PC-3 (cell line): ENCODE results near the gene VSIG8. TPM values are rescaled to one million over a fixed set of nuclear protein-coding genes. Genes with fewer than 3 reads are reported as not detected.

Source experiments
- ATAC-seq: fragments of 200-7000 bp; cut with Tn5 transposase; 2 replicates; pipeline ENCODE4 v1.9.1; 2020; ENCODE audit warnings: mild to moderate bottlenecking, moderate library complexity
- BruUV-seq: library from RNA; stranded (reverse); fragments of 400-500 nt; replicated peaks from 2 replicates; lab custom pipeline; 2021; lab: Mats Ljungman, UMichigan
- CTCF ChIA-PET: fragments of 300-600 bp; sonication (Branson Sonifier 250); formaldehyde crosslinking; loops from one replicate; lab custom pipeline; 2022; ENCODE audit warnings: antibody characterized with exemption; lab: Charles Lee
- POLR2A ChIA-PET: fragments of 300-600 bp; sonication (Branson Sonifier 250); formaldehyde crosslinking; loops from one replicate; lab custom pipeline; 2022; ENCODE audit warnings: antibody characterized with exemption; ENCODE audit not compliant: unreplicated experiment; lab: Charles Lee
- DNase-seq: peaks from one replicate; pipeline ENCODE4 v3.0.0-alpha.2; 2015
- H2AFZ ChIP-seq: fragments of 300-600 bp; sonication (generic); 2 replicates; pipeline ENCODE4 v1.6.0; 2016; ENCODE audit warnings: antibody characterized with exemption, low read length
- H3F3A ChIP-seq: fragments of 300-600 bp; sonication (generic); one replicate; pipeline ENCODE4 v1.6.0; 2017; ENCODE audit warnings: antibody characterized with exemption, low read length, control low read depth, mild to moderate bottlenecking; ENCODE audit not compliant: unreplicated experiment
- H3K27ac ChIP-seq: fragments of 300-600 bp; sonication (generic); 2 replicates; pipeline ENCODE4 v1.5.1; 2016; ENCODE audit warnings: mild to moderate bottlenecking, low read length
- H3K27me3 ChIP-seq: fragments of 300-600 bp; sonication (generic); 2 replicates; pipeline ENCODE4 v1.6.1; 2016; ENCODE audit warnings: low read length, mixed read lengths
- H3K36me3 ChIP-seq: fragments of 300-600 bp; sonication (generic); 2 replicates; pipeline ENCODE4 v1.6.1; 2016; ENCODE audit warnings: low read depth, mixed run types, low read length, mixed read lengths
- H3K4me1 ChIP-seq: fragments of 300-600 bp; sonication (generic); 2 replicates; pipeline ENCODE4 v1.5.1; 2016; ENCODE audit warnings: low read length; ENCODE audit not compliant: insufficient read depth
- H3K4me2 ChIP-seq: fragments of 300-600 bp; sonication (generic); 2 replicates; pipeline ENCODE4 v1.6.0; 2016; ENCODE audit warnings: low read length
- H3K4me3 ChIP-seq: fragments of 300-600 bp; sonication (generic); 2 replicates; pipeline ENCODE4 v1.5.1; 2016; ENCODE audit warnings: mild to moderate bottlenecking, low read length, mixed read lengths
- H3K79me2 ChIP-seq: fragments of 300-600 bp; sonication (generic); 2 replicates; pipeline ENCODE4 v1.6.1; 2017; ENCODE audit warnings: low read length, mixed read lengths
- H3K9ac ChIP-seq: fragments of 300-600 bp; sonication (generic); 2 replicates; pipeline ENCODE4 v1.6.0; 2016; ENCODE audit warnings: mild to moderate bottlenecking, low read length
- H3K9me2 ChIP-seq: fragments of 300-600 bp; sonication (generic); replicated peaks from 2 replicates; pipeline ENCODE4 v1.6.1; 2016; ENCODE audit warnings: mixed run types, low read length, mixed read lengths
- H3K9me3 ChIP-seq: fragments of 300-600 bp; sonication (generic); 2 replicates; pipeline ENCODE4 v1.6.1; 2016; ENCODE audit warnings: low read length, mixed read lengths
- H4K20me1 ChIP-seq: fragments of 300-600 bp; sonication (generic); 2 replicates; pipeline ENCODE4 v1.6.1; 2016; ENCODE audit warnings: low read length, mixed read lengths
- EZH2 ChIP-seq: fragments of 300-600 bp; sonication (generic); IDR thresholded peaks from one replicate; pipeline ENCODE4 v1.6.1; 2017; ENCODE audit warnings: antibody characterized with exemption, mild to moderate bottlenecking, low read length; ENCODE audit not compliant: unreplicated experiment
- EZH2phosphoT487 ChIP-seq: fragments of 300-600 bp; sonication (generic); IDR thresholded peaks from 2 replicates; pipeline ENCODE4 v1.6.1; 2018; ENCODE audit warnings: mild to moderate bottlenecking, antibody characterized with exemption, low read length, borderline replicate concordance
- intact Hi-C: fragments of 100-400 bp; cut with micrococcal nuclease; formaldehyde crosslinking; loops from 2 replicates; pipeline ENCODE4 v1.9.0; 2023
- total RNA-seq: library from RNA; depleted of rRNA; stranded (reverse); fragments of >200 nt; gene quantifications from 2 replicates; pipeline ENCODE4 v1.2.3, GENCODE V29; 2014
- TF ChIP-seq, protein P1 (sequence below): fragments of 300-600 bp; sonication (generic); conservative IDR thresholded peaks from 2 replicates; pipeline ENCODE4 v1.5.1; 2017; ENCODE audit warnings: antibody characterized with exemption, low read depth, mild to moderate bottlenecking, low read length

The VSIG8 gene
- total RNA-seq, 1 experiment from 2014 or later = 0.47 TPM

DNA sequence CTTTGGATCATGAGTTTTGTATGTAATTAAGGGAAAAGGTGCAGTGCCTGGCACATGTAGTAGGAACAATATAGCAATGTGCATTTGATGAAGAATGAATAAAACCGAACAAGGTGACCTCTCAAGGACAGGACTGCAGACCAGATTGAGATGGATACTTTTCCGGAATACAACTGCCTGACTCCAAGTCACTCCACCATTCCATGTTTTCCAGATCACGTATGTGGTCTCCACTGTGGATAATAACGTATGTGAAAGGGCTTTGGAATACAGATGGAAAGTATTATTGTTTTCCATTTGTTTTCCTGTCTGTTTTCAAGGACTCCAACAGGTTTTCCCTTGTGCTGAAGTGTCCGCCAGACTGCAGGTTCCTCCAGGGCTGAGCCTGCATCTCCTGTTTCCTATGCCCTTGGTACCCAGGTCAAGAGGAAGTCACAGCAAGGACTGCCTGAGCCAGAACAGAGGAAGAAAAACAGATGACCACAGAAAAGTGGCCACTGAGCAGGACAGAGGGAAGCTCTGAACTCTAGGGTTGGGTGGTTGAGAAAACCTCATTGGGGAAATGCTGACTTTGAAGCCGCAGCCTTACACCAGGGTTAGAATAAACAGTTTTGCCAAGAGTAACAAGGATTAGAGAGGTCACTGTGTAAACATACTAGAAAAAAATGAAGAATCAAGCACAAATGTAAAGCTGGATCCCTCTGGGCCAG, 33.5 kb upstream of the VSIG8 start:
- H4K20me1 ChIP-seq = no peaks in the 10 kb centered on the region
- H3K27me3 ChIP-seq = no peaks in the 10 kb centered on the region
- H3K9ac ChIP-seq = no peak overlapping the region
- TF ChIP-seq EZH2 (no peak), EZH2phosphoT487 (no peak)
- TF ChIP-seq, protein P1, sequence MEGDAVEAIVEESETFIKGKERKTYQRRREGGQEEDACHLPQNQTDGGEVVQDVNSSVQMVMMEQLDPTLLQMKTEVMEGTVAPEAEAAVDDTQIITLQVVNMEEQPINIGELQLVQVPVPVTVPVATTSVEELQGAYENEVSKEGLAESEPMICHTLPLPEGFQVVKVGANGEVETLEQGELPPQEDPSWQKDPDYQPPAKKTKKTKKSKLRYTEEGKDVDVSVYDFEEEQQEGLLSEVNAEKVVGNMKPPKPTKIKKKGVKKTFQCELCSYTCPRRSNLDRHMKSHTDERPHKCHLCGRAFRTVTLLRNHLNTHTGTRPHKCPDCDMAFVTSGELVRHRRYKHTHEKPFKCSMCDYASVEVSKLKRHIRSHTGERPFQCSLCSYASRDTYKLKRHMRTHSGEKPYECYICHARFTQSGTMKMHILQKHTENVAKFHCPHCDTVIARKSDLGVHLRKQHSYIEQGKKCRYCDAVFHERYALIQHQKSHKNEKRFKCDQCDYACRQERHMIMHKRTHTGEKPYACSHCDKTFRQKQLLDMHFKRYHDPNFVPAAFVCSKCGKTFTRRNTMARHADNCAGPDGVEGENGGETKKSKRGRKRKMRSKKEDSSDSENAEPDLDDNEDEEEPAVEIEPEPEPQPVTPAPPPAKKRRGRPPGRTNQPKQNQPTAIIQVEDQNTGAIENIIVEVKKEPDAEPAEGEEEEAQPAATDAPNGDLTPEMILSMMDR = no peak
- no peak for DNase-seq
- no TSS peak for BruUV-seq
- ATAC-seq = no peak
- H3K9me2 ChIP-seq = no peaks in the 10 kb centered on the region
- peaks cover 19% of the 10 kb centered on the region for H3K4me1 ChIP-seq
- H3K27ac ChIP-seq = no peak overlapping the region
- no peaks in the 10 kb centered on the region for H3F3A ChIP-seq
- H3K4me2 ChIP-seq = no peak overlapping the region
- no peaks in the 10 kb centered on the region for H3K79me2 ChIP-seq
- ChIA-PET CTCF (no interaction called here), POLR2A (interaction anchor here (0.6 kb wide), 1 partner anchor 11 kb away, joined by 3 read pairs; no protein-coding TSS in a partner anchor)
- intact Hi-C loops = loop anchor here (2.0 kb wide), 1 partner anchor 29 kb away; the partner anchor contains the start of gene TAGLN2
- no peak overlapping the region for H3K4me3 ChIP-seq
- no peak overlapping the region for H2AFZ ChIP-seq
- H3K9me3 ChIP-seq = no peaks in the 10 kb centered on the region
- H3K36me3 ChIP-seq = no peaks in the 10 kb centered on the region

DNA sequence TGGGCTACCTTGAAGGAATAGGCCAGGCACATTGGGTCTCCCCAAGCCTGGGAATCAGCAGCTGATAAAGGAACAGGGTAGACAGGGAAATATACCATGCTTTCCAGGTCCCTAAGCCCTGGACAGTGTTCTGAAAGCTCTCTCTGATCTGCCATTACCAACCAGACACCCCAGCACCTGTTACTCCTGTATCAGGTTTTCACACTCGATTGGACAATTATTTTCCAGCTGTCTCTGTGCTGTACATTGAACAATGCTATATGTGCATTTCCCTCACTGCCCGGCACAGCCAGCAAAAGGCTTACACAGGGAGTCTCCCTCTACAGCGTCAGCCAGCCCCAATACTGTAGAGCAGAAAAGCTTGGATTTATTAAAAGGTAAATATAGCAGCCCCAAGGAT, 32.8 kb upstream of the VSIG8 start:
- Histone ChIP-seq H3K4me3 (no peak overlapping the region), H3K9me2 (no peaks in the 10 kb centered on the region), H3K4me1 (peaks cover 18% of the 10 kb centered on the region), H3K9ac (no peak overlapping the region), H3K27ac (no peak overlapping the region), H3K79me2 (no peaks in the 10 kb centered on the region), H2AFZ (no peak overlapping the region), H3K36me3 (no peaks in the 10 kb centered on the region), H3K27me3 (no peaks in the 10 kb centered on the region), H3K4me2 (no peak overlapping the region), H4K20me1 (no peaks in the 10 kb centered on the region), H3F3A (no peaks in the 10 kb centered on the region), H3K9me3 (no peaks in the 10 kb centered on the region)
- no TSS peak for BruUV-seq
- no peak for ATAC-seq
- ChIA-PET CTCF (interaction anchor here (6.0 kb wide), 1 partner anchor 111 kb away, joined by 144 read pairs; no protein-coding TSS in a partner anchor), POLR2A (no interaction called here)
- no peak for DNase-seq
- intact Hi-C loops = no loop called here
- TF ChIP-seq EZH2phosphoT487 (no peak), EZH2 (no peak)
- TF ChIP-seq, protein P1 = no peak

DNA sequence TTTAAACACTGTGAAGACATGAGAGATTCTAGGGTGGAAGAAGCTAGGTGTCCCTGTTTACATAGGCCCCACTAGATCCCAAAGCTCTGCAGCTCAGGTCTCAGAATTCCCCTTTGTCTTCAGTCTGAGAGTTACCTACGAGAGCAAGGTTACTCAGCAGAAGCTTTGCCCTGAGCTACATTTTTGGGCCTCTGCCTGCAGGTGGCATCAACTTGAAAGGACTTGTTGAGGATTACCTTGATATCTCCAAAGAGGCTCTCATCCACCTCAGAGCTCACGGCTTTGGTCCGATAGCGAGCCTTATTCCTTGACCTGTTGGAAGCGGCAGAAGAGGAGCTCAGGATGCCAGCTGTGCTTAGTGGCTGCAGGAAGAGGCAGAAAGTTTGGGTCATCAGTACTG, 30.5 kb upstream of the VSIG8 start:
- H4K20me1 ChIP-seq = no peaks in the 10 kb centered on the region
- H3K4me3 ChIP-seq = no peak overlapping the region
- H3K9me2 ChIP-seq = no peaks in the 10 kb centered on the region
- H3F3A ChIP-seq = no peaks in the 10 kb centered on the region
- H3K4me1 ChIP-seq = peaks cover 27% of the 10 kb centered on the region
- no peak overlapping the region for H3K9ac ChIP-seq
- ATAC-seq = no peak
- TF ChIP-seq EZH2 (no peak), EZH2phosphoT487 (no peak)
- TF ChIP-seq, protein P1 = peak; percentile 75
- no peaks in the 10 kb centered on the region for H3K9me3 ChIP-seq
- no peaks in the 10 kb centered on the region for H3K36me3 ChIP-seq
- H3K79me2 ChIP-seq = no peaks in the 10 kb centered on the region
- DNase-seq = peak; percentile 74
- POLR2A ChIA-PET = interaction anchor here (0.6 to 2.2 kb wide), 4 partner anchors 20 to 32 kb away, joined by 3 to 10 read pairs (median 5); partner anchors contain the start of gene TAGLN2
- H3K27ac ChIP-seq = no peak overlapping the region
- H3K27me3 ChIP-seq = no peaks in the 10 kb centered on the region
- CTCF ChIA-PET = interaction anchor here (0.8 to 6.0 kb wide), 14 partner anchors 21 to 731 kb away, joined by 3 to 144 read pairs (median 4); partner anchors contain the start of genes IGSF9 and TAGLN2
- no peak overlapping the region for H2AFZ ChIP-seq
- BruUV-seq = no TSS peak
- H3K4me2 ChIP-seq = no peak overlapping the region
- intact Hi-C loops = loop anchor here (1.0 to 5.0 kb wide), 4 partner anchors 44 to 681 kb away; partner anchors contain the start of gene IGSF9
